Measurements from ENCODE around the gene ACOX2. TPM values are rescaled to one million over a fixed set of nuclear protein-coding genes. Genes with fewer than 3 reads are reported as not detected.

The ACOX2 gene
- polyA plus RNA-seq, 3 donors = 2.4 to 2.5 (median 2.4) TPM

GRCh38 chr3:58555203-58555602 is 18.2 kb upstream of the ACOX2 start:
- peaks cover 2 to 7% (median 5%) of the 10 kb centered on the region in 3 donors for H3K27me3 Mint-ChIP-seq (ENCODE audit: low read depth in 3 of 3)
- H3K36me3 Mint-ChIP-seq = no peaks in the 10 kb centered on the region
- no peak overlapping the region for H3K27ac Mint-ChIP-seq
- Histone ChIP-seq H3K4me3 (replicated peaks in 1 of 3; ENCODE audit: low read depth in 2 of 3, low read length in 3 of 3) (no peak overlapping the region), H3K36me3 (replicated peaks in 1 of 2; ENCODE audit: control insufficient read depth in 1 of 2, insufficient read depth in 2 of 2, low read length in 2 of 2) (no peaks in the 10 kb centered on the region), H3K27ac (ENCODE audit: low read depth in 1 of 2, low read length in 2 of 2) (no peak overlapping the region), H3K79me2 (ENCODE audit: insufficient read depth, low read length) (no peaks in the 10 kb centered on the region), H4K20me1 (ENCODE audit: insufficient read depth, low read length) (no peaks in the 10 kb centered on the region), H3K4me1 (ENCODE audit: control insufficient read depth in 1 of 2, insufficient read depth in 2 of 2, low read length in 2 of 2) (no peaks in the 10 kb centered on the region), H3K27me3 (ENCODE audit: control insufficient read depth in 2 of 2, insufficient read depth in 2 of 2, low read length in 2 of 2) (no peaks in the 10 kb centered on the region), H3K9ac (ENCODE audit: insufficient read depth, low read length, poor library complexity, severe bottlenecking) (no peak overlapping the region), H3K4me2 (replicated peaks; ENCODE audit: extremely low read depth, low read length, poor library complexity, severe bottlenecking) (no peak overlapping the region), H2AFZ (ENCODE audit: insufficient read depth, low read depth, low read length, poor library complexity, severe bottlenecking) (no peak overlapping the region), H3K9me3 (replicated peaks in 1 of 2; ENCODE audit: control insufficient read depth in 1 of 2, insufficient read depth in 1 of 2, low read length in 2 of 2) (no peaks in the 10 kb centered on the region)
- no peaks in the 10 kb centered on the region for H3K4me1 Mint-ChIP-seq
- peaks cover 0 to 13% (median 8%) of the 10 kb centered on the region in 7 donors for H3K9me3 Mint-ChIP-seq
- TF ChIP-seq CTCF (IDR thresholded peaks at IDR 0.05) = no peak
- no peak overlapping the region for H3K4me3 Mint-ChIP-seq
- no peak for DNase-seq
- 100% methylated on average over 1 of the region's 2 CpGs for whole genome bisulfite sequencing (ENCODE audit: insufficient coverage)
- intact Hi-C loops (cut with micrococcal nuclease) = no loop called here

GRCh38 chr3:58553003-58553402 is 16.0 kb upstream of the ACOX2 start:
- peaks cover 0 to 13% (median 8%) of the 10 kb centered on the region in 7 donors for H3K9me3 Mint-ChIP-seq
- no CpG with 5 or more reads among the region's 1 CpG for WGBS (ENCODE audit: insufficient coverage)
- Histone ChIP-seq H3K9me3 (replicated peaks in 1 of 2; ENCODE audit: control insufficient read depth in 1 of 2, insufficient read depth in 1 of 2, low read length in 2 of 2) (no peaks in the 10 kb centered on the region), H3K4me1 (ENCODE audit: control insufficient read depth in 1 of 2, insufficient read depth in 2 of 2, low read length in 2 of 2) (no peaks in the 10 kb centered on the region), H4K20me1 (ENCODE audit: insufficient read depth, low read length) (no peaks in the 10 kb centered on the region), H2AFZ (ENCODE audit: insufficient read depth, low read depth, low read length, poor library complexity, severe bottlenecking) (no peak overlapping the region), H3K36me3 (replicated peaks in 1 of 2; ENCODE audit: control insufficient read depth in 1 of 2, insufficient read depth in 2 of 2, low read length in 2 of 2) (no peaks in the 10 kb centered on the region), H3K27me3 (ENCODE audit: control insufficient read depth in 2 of 2, insufficient read depth in 2 of 2, low read length in 2 of 2) (no peaks in the 10 kb centered on the region), H3K4me3 (replicated peaks in 1 of 3; ENCODE audit: low read depth in 2 of 3, low read length in 3 of 3) (no peak overlapping the region), H3K9ac (ENCODE audit: insufficient read depth, low read length, poor library complexity, severe bottlenecking) (no peak overlapping the region), H3K4me2 (replicated peaks; ENCODE audit: extremely low read depth, low read length, poor library complexity, severe bottlenecking) (no peak overlapping the region), H3K79me2 (ENCODE audit: insufficient read depth, low read length) (no peaks in the 10 kb centered on the region), H3K27ac (ENCODE audit: low read depth in 1 of 2, low read length in 2 of 2) (no peak overlapping the region)
- H3K36me3 Mint-ChIP-seq = no peaks in the 10 kb centered on the region
- peaks cover 2 to 7% (median 5%) of the 10 kb centered on the region in 3 donors for H3K27me3 Mint-ChIP-seq (ENCODE audit: low read depth in 3 of 3)
- TF ChIP-seq CTCF (IDR thresholded peaks at IDR 0.05) = no peak
- H3K4me3 Mint-ChIP-seq = no peak overlapping the region
- no peak for DNase-seq
- no peaks in the 10 kb centered on the region for H3K4me1 Mint-ChIP-seq
- no peak overlapping the region for H3K27ac Mint-ChIP-seq
- intact Hi-C loops (cut with micrococcal nuclease) = no loop called here
